ENCODE data around the gene SEMA3D.

Gene SEMA3D

GRCh38 chr7:85186521-85187241, at the start of gene SEMA3D:
Gene SEMA3D (minus strand): TSS chr7:85187056. CDS start chr7:85121891, 65,165 bp downstream.
- Histone ChIP-seq H3K27me3 (ENCODE audit: insufficient read depth, low read length) (no peaks in the 10 kb centered on the region), H3K79me2 (ENCODE audit: control insufficient read depth, insufficient read depth, low read length, unreplicated experiment) (no peaks in the 10 kb centered on the region), H3K4me3 (ENCODE audit: low read depth, low read length) (peak within 1 kb of the TSS; percentile 89), H3K27ac (ENCODE audit: low read depth, low read length) (no peak within 1 kb of the TSS), H3K36me3 (ENCODE audit: insufficient read depth, low read length) (no peaks in the 10 kb centered on the region), H2AFZ (ENCODE audit: low read length, unreplicated experiment) (peak within 1 kb of the TSS; percentile 99), H3K4me1 (ENCODE audit: control insufficient read depth, insufficient read depth, low read length, unreplicated experiment) (no peaks in the 10 kb centered on the region)

DNA sequence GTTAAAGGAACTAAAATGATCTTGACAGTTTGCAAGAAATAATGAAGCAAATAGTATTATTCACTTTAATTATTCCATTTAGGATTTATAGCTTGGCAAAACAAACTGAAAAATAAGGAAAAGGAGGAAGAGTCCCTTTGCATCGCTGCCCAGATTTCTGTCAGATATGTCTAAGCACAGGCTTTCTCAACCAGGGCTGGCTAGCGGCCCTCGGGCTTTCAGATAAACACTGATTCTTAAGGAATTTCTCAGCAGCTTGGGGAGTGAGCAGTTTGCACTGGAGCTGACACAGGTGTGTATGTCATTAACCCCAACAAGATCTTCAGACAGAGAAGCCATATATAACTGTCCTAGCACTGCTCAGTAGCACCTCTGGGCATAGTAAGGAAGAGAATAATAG, 47.9 kb upstream of the SEMA3D start:
- no peaks in the 10 kb centered on the region for H3K36me3 ChIP-seq (ENCODE audit: insufficient read depth, low read length)
- no peak overlapping the region for H3K27ac ChIP-seq (ENCODE audit: low read depth, low read length)
- H3K4me1 ChIP-seq (ENCODE audit: control insufficient read depth, insufficient read depth, low read length, unreplicated experiment): no peaks in the 10 kb centered on the region
- H3K27me3 ChIP-seq (ENCODE audit: insufficient read depth, low read length): no peaks in the 10 kb centered on the region
- no peak overlapping the region for H2AFZ ChIP-seq (ENCODE audit: low read length, unreplicated experiment)
- H3K79me2 ChIP-seq (ENCODE audit: control insufficient read depth, insufficient read depth, low read length, unreplicated experiment): no peaks in the 10 kb centered on the region
- H3K4me3 ChIP-seq (ENCODE audit: low read depth, low read length): no peak overlapping the region

DNA sequence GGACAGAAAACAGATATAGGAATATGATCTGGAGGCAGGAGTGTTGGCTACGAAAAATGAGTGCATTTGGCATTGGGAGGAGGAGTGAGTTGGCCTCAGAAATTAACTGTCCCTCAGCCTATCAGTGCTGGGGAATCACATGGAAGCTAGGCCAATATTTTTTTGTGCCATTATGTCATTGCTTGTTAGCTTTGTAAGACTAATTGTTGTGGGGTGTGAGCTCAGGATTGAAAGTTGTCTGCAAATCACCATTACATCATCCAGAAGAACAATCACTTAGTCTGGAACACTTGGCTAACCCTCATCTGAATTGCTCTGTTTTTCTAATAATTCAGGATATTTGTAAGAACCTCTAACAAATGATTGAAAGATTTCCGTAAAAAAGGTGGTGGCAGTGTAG, 45.2 kb upstream of the SEMA3D start:
- Histone ChIP-seq H3K27me3 (ENCODE audit: insufficient read depth, low read length) (no peaks in the 10 kb centered on the region), H2AFZ (ENCODE audit: low read length, unreplicated experiment) (no peak overlapping the region), H3K79me2 (ENCODE audit: control insufficient read depth, insufficient read depth, low read length, unreplicated experiment) (no peaks in the 10 kb centered on the region), H3K4me3 (ENCODE audit: low read depth, low read length) (no peak overlapping the region), H3K4me1 (ENCODE audit: control insufficient read depth, insufficient read depth, low read length, unreplicated experiment) (no peaks in the 10 kb centered on the region), H3K27ac (ENCODE audit: low read depth, low read length) (no peak overlapping the region), H3K36me3 (ENCODE audit: insufficient read depth, low read length) (no peaks in the 10 kb centered on the region)

DNA sequence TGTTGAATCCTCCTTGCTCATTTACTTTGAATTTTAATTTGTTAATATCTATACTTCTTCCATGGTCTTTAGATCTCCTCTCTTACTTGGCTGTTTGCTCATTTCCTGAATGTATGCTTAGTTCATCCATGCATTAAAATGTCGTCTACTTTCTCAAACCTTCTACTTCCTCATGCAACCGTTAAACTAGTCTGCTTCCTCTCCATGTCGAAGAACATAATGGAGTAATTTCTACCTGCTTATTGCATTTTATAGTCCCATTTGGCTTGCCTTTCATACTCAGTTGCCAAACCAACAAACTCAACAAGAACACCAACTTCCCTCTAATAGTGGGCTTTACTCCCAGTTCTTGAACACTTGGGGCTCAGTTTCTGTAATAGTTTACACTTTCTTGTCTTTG, 43.8 kb upstream of the SEMA3D start:
- Histone ChIP-seq H3K4me1 (ENCODE audit: control insufficient read depth, insufficient read depth, low read length, unreplicated experiment) (no peaks in the 10 kb centered on the region), H3K27ac (ENCODE audit: low read depth, low read length) (no peak overlapping the region), H3K36me3 (ENCODE audit: insufficient read depth, low read length) (no peaks in the 10 kb centered on the region), H3K27me3 (ENCODE audit: insufficient read depth, low read length) (no peaks in the 10 kb centered on the region), H3K4me3 (ENCODE audit: low read depth, low read length) (no peak overlapping the region), H2AFZ (ENCODE audit: low read length, unreplicated experiment) (no peak overlapping the region), H3K79me2 (ENCODE audit: control insufficient read depth, insufficient read depth, low read length, unreplicated experiment) (no peaks in the 10 kb centered on the region)

GRCh38 chr7:85229544-85229943, 42.7 kb upstream of the SEMA3D start:
- no peak overlapping the region for H3K4me3 ChIP-seq (ENCODE audit: low read depth, low read length)
- no peaks in the 10 kb centered on the region for H3K27me3 ChIP-seq (ENCODE audit: insufficient read depth, low read length)
- H3K27ac ChIP-seq (ENCODE audit: low read depth, low read length): no peak overlapping the region
- H2AFZ ChIP-seq (ENCODE audit: low read length, unreplicated experiment): no peak overlapping the region
- H3K4me1 ChIP-seq (ENCODE audit: control insufficient read depth, insufficient read depth, low read length, unreplicated experiment): no peaks in the 10 kb centered on the region
- no peaks in the 10 kb centered on the region for H3K79me2 ChIP-seq (ENCODE audit: control insufficient read depth, insufficient read depth, low read length, unreplicated experiment)
- H3K36me3 ChIP-seq (ENCODE audit: insufficient read depth, low read length): no peaks in the 10 kb centered on the region

DNA sequence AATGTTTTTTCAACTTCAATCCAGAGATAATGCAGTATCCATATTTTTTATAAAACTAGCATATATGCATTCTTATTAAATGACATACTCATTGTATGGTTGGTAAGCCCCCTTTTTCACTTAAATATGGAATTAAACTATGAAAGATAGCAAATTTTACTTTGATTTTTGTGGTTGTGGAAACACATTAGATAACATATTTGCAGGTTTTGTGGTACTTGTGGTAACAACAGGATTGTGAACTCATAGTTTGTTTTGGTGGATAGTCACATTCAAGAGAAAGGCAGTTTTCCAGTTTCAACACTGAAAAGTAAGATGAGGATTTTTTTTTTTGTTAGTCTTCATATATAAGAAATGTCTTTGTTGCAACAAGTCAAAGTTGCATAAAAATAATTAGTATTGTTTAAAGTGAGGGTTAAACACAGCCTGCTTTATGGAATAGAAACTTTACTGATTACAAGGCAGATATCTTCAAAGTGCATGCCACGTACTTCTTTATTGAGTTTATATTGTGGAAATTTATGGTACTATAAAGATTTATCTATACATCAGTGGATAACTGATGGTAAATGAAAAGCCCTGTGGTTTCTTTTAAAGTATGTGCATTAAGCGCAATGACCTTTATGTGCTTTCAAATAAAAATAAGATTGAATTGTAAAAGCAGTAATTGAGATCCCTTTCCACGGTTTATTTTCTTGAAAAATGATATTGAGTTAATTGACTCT, 39.7 kb upstream of the SEMA3D start:
- H3K27me3 ChIP-seq (ENCODE audit: insufficient read depth, low read length): no peaks in the 10 kb centered on the region
- H3K27ac ChIP-seq (ENCODE audit: low read depth, low read length): no peak overlapping the region

DNA sequence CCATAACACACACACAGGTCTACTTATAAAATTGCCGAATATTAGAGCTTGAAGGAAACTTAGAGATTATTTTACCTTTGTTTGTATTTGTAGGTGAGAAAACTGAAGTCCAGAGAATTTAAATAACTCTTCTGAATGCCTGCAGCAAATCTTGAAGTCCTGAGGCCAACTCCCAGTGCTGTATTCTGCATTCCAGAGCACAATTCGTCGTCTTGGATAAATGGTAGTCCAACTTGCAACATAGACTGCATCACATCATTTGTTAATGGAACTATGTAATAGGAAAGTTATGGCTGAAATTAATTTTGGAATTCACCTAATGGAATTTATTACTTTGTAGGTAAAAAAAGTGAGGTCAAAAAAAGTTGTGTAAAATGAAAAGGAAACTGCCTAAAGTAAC, 37.3 kb upstream of the SEMA3D start:
- Histone ChIP-seq H3K4me3 (ENCODE audit: low read depth, low read length) (no peak overlapping the region), H3K27ac (ENCODE audit: low read depth, low read length) (no peak overlapping the region), H3K36me3 (ENCODE audit: insufficient read depth, low read length) (no peaks in the 10 kb centered on the region), H3K4me1 (ENCODE audit: control insufficient read depth, insufficient read depth, low read length, unreplicated experiment) (no peaks in the 10 kb centered on the region), H3K79me2 (ENCODE audit: control insufficient read depth, insufficient read depth, low read length, unreplicated experiment) (no peaks in the 10 kb centered on the region), H2AFZ (ENCODE audit: low read length, unreplicated experiment) (peak overlapping the region; percentile 20), H3K27me3 (ENCODE audit: insufficient read depth, low read length) (no peaks in the 10 kb centered on the region)

More for the DNA sequence above, 39.7 kb upstream of the SEMA3D start:
- H3K4me1 ChIP-seq (ENCODE audit: control insufficient read depth, insufficient read depth, low read length, unreplicated experiment): no peaks in the 10 kb centered on the region
- H3K79me2 ChIP-seq (ENCODE audit: control insufficient read depth, insufficient read depth, low read length, unreplicated experiment): no peaks in the 10 kb centered on the region
- H2AFZ ChIP-seq (ENCODE audit: low read length, unreplicated experiment): no peak overlapping the region
- no peaks in the 10 kb centered on the region for H3K36me3 ChIP-seq (ENCODE audit: insufficient read depth, low read length)
- no peak overlapping the region for H3K4me3 ChIP-seq (ENCODE audit: low read depth, low read length)

GRCh38 chr7:85222522-85222921, 35.7 kb upstream of the SEMA3D start:
- Histone ChIP-seq H3K27ac (ENCODE audit: low read depth, low read length) (no peak overlapping the region), H3K4me1 (ENCODE audit: control insufficient read depth, insufficient read depth, low read length, unreplicated experiment) (no peaks in the 10 kb centered on the region), H3K4me3 (ENCODE audit: low read depth, low read length) (no peak overlapping the region), H3K36me3 (ENCODE audit: insufficient read depth, low read length) (no peaks in the 10 kb centered on the region), H2AFZ (ENCODE audit: low read length, unreplicated experiment) (no peak overlapping the region), H3K27me3 (ENCODE audit: insufficient read depth, low read length) (no peaks in the 10 kb centered on the region), H3K79me2 (ENCODE audit: control insufficient read depth, insufficient read depth, low read length, unreplicated experiment) (no peaks in the 10 kb centered on the region)

GRCh38 chr7:85221796-85222195, 34.9 kb upstream of the SEMA3D start:
- Histone ChIP-seq H3K4me3 (ENCODE audit: low read depth, low read length) (no peak overlapping the region), H3K27me3 (ENCODE audit: insufficient read depth, low read length) (no peaks in the 10 kb centered on the region), H3K79me2 (ENCODE audit: control insufficient read depth, insufficient read depth, low read length, unreplicated experiment) (no peaks in the 10 kb centered on the region), H3K4me1 (ENCODE audit: control insufficient read depth, insufficient read depth, low read length, unreplicated experiment) (no peaks in the 10 kb centered on the region), H3K36me3 (ENCODE audit: insufficient read depth, low read length) (no peaks in the 10 kb centered on the region), H2AFZ (ENCODE audit: low read length, unreplicated experiment) (no peak overlapping the region), H3K27ac (ENCODE audit: low read depth, low read length) (no peak overlapping the region)

GRCh38 chr7:85220651-85221050, 33.8 kb upstream of the SEMA3D start:
- Histone ChIP-seq H2AFZ (ENCODE audit: low read length, unreplicated experiment) (no peak overlapping the region), H3K4me1 (ENCODE audit: control insufficient read depth, insufficient read depth, low read length, unreplicated experiment) (no peaks in the 10 kb centered on the region), H3K79me2 (ENCODE audit: control insufficient read depth, insufficient read depth, low read length, unreplicated experiment) (no peaks in the 10 kb centered on the region), H3K27ac (ENCODE audit: low read depth, low read length) (no peak overlapping the region), H3K4me3 (ENCODE audit: low read depth, low read length) (no peak overlapping the region), H3K27me3 (ENCODE audit: insufficient read depth, low read length) (no peaks in the 10 kb centered on the region), H3K36me3 (ENCODE audit: insufficient read depth, low read length) (no peaks in the 10 kb centered on the region)

DNA sequence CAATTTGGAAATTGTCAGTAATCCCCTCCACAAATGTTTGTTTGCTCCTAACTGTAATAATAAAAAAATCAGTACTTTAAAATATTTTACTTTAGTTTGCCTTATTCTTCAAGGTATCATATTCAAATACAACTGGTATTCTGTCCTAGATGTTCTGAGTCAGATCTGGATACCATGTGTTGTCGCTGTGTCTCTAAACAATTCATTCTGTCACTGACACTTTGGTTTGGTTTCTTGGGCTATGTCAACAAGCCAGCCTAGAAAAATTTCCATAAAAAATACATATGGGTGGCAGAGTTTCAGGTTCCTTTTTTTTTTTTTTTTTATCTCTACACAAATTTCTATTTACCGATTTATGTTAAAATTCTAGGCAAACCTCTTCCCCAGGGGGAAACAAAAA, 33.2 kb upstream of the SEMA3D start:
- H3K36me3 ChIP-seq (ENCODE audit: insufficient read depth, low read length): no peaks in the 10 kb centered on the region
- H2AFZ ChIP-seq (ENCODE audit: low read length, unreplicated experiment): no peak overlapping the region
- H3K4me3 ChIP-seq (ENCODE audit: low read depth, low read length): no peak overlapping the region
- no peak overlapping the region for H3K27ac ChIP-seq (ENCODE audit: low read depth, low read length)
- no peaks in the 10 kb centered on the region for H3K27me3 ChIP-seq (ENCODE audit: insufficient read depth, low read length)
- no peaks in the 10 kb centered on the region for H3K4me1 ChIP-seq (ENCODE audit: control insufficient read depth, insufficient read depth, low read length, unreplicated experiment)
- no peaks in the 10 kb centered on the region for H3K79me2 ChIP-seq (ENCODE audit: control insufficient read depth, insufficient read depth, low read length, unreplicated experiment)
